GM12891 (cell line): ENCODE results near the gene FA2H.

Experiments
- DNase-seq: peaks from one replicate; pipeline ENCODE4 v3.0.0; 2011; ENCODE audit warnings: low spot score; ENCODE audit not compliant: insufficient read length
- FAIRE-seq: peaks from 2 replicates; lab custom pipeline; 2011; peaks lifted over from hg19 to GRCh38; lab: Jason Lieb, UNC
- PAX5 ChIP-seq: IDR thresholded peaks from 2 replicates; pipeline ENCODE4 v1.6.1; 2011; ENCODE audit warnings: low read length, moderate library complexity, mild to moderate bottlenecking; ENCODE audit not compliant: insufficient read depth, severe bottlenecking
- POLR2A ChIP-seq: IDR thresholded peaks from 2 replicates; pipeline ENCODE4 v1.6.1; 2011; ENCODE audit warnings: low read depth, low read length, control low read depth
- POLR2AphosphoS5 ChIP-seq: IDR thresholded peaks from 2 replicates; pipeline ENCODE4 v1.6.1; 2011; ENCODE audit warnings: low read depth, low read length, control low read depth
- POU2F2 ChIP-seq: IDR thresholded peaks from 2 replicates; pipeline ENCODE4 v1.6.1; 2011; ENCODE audit warnings: low read depth, mild to moderate bottlenecking, control low read depth, low read length, moderate library complexity
- SPI1 ChIP-seq: IDR thresholded peaks from 2 replicates; pipeline ENCODE4 v1.6.1; 2011; ENCODE audit warnings: low read depth, low read length, control low read depth
- TAF1 ChIP-seq: IDR thresholded peaks from 2 replicates; pipeline ENCODE4 v1.6.1; 2011; ENCODE audit warnings: low read depth, low read length, control low read depth

Gene FA2H

DNA sequence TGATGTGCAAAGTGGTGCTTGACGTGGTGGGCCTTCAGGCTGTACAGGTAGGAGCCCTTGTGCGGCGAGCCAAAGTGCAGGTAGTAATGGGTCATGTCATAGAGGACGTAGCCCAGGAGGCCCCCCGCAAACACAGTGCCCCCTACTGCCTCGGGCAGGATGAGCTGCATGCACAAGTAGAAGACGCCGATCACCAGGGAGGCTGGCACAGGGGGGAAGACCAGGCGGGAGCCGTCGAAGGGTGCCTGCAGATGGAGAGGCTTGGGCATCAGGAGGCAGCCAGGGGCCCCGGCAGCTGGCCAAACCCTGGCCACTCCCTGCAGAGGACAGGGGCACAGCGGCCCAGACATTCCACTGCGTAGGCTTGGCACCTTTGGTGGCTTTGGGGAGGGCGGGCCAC is 58.3 kb downstream of the FA2H start:
- DNase-seq (no peak), FAIRE-seq (no peak)
- no peak for TF ChIP-seq SPI1

DNA sequence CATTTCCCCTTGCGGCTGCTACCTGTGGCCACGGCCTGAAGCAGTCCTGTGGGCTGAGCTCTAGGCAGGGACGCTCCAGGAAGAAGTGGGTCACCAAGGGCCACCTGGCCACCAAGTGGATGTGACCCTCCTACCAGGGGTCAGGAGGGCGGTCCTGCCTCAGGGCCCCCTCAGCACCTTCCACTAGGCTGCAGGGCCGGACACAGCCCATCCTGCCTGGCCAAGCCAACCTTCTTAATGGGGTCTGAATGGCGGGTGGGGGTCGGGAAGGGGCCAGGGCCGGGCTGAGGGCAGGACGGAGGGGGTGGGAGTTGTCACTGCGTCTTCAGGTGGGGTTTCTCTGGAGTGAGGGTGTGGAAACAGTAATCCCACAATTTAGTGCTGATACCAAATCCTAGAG is 60.7 kb downstream of the FA2H start:
- DNase-seq: no peak
- no peak for TF ChIP-seq PAX5
- FAIRE-seq: no peak

DNA sequence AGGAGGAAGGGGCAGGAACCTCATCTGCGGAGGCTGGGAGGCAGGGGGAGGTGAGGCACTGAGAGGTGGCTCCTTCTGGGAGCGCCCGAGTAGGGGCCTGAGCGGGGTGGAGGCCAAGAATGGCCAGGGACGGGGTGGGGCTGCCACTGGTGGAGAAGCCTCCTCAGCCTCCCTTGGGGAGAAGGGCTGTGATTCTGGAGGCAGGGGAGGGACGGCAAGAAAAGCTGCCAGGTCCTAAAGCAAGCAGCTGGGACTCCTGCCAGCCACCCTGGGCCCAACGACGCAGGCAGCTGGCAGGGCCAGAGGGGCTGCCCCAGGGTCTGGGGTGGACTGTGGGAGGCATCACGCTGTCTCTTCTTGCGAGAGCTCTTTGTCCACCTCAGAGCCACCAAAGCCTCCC is 61.3 kb downstream of the FA2H start:
- no peak for TF ChIP-seq SPI1
- TF ChIP-seq TAF1: no peak
- TF ChIP-seq POLR2A: no peak
- TF ChIP-seq PAX5: no peak
- TF ChIP-seq POLR2AphosphoS5: no peak
- no peak for TF ChIP-seq POU2F2
- DNase-seq (no peak), FAIRE-seq (no peak)

DNA sequence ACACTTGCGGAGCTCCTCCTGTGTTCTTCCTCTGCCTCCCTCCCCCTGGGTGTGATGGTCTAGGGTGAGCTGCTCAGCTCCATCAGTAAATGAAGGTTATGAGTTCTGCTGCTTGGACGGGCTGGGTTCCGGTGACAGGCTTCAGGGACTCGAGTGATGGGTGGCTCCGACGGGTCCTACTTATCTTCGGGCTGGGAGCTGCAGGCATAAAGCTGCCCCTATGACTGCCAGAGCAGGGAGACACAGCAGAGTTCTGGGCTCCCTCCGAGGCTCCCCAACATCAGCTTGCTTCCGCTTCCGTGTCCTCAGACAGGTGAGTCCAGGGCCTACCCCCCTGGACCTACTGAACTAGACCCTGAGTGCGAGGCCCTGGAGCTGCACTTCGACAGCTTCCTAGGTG is 62.7 kb downstream of the FA2H start:
- FAIRE-seq (no peak), DNase-seq (no peak)
- TF ChIP-seq POLR2AphosphoS5 (no peak), TAF1 (no peak), POU2F2 (no peak), SPI1 (no peak), POLR2A (no peak), PAX5 (no peak)

DNA sequence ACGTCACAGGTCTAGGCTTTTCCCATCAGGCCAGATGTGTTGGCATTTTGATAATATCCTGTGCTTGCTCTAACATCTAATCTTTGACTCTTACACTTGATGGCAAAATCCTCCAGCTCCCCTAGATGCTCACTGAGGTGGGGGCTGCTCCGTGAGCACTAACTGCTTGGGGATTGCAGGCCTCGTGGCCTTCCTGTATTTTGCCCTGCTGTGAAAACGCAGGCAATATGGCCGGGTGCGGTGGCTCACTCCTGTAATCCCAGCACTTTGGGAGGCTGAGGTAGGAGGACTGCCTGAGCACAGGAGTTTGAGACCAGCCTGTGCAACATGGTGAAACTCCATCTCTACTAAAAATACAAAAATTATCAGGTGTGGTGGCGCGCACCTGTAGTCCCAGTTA is 64.2 kb downstream of the FA2H start:
- no peak for TF ChIP-seq POU2F2
- TF ChIP-seq TAF1: no peak
- no peak for TF ChIP-seq POLR2A
- TF ChIP-seq PAX5: no peak
- no peak for TF ChIP-seq POLR2AphosphoS5
- no peak for TF ChIP-seq SPI1
- DNase-seq: no peak
- no peak for FAIRE-seq

DNA sequence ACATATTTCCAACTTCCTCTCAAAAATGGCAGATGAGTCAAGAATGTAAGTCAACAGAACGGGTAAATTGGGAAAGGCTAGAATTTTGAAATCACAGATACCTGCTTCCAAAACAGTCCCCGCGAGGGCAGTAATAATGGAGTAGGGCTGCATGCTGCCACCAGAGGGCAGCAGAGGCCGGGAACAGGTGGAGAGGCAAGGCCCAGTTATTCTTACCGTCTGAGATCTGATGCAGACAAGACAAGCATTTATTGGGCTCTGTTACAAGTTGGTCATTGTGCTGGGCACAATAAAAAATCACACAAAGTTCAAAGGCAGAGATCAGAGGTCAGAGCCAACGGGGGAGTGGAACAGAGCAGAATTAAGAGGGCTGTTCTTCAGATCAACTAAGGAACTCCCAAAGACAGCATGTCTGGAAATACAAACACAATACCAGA is 65.2 kb downstream of the FA2H start:
- FAIRE-seq (peak; percentile 94), DNase-seq (peak; percentile 59)
- TF ChIP-seq POLR2A: no peak
- TF ChIP-seq TAF1: no peak
- no peak for TF ChIP-seq SPI1
- TF ChIP-seq POU2F2: no peak
- TF ChIP-seq POLR2AphosphoS5: no peak
- TF ChIP-seq PAX5: no peak

DNA sequence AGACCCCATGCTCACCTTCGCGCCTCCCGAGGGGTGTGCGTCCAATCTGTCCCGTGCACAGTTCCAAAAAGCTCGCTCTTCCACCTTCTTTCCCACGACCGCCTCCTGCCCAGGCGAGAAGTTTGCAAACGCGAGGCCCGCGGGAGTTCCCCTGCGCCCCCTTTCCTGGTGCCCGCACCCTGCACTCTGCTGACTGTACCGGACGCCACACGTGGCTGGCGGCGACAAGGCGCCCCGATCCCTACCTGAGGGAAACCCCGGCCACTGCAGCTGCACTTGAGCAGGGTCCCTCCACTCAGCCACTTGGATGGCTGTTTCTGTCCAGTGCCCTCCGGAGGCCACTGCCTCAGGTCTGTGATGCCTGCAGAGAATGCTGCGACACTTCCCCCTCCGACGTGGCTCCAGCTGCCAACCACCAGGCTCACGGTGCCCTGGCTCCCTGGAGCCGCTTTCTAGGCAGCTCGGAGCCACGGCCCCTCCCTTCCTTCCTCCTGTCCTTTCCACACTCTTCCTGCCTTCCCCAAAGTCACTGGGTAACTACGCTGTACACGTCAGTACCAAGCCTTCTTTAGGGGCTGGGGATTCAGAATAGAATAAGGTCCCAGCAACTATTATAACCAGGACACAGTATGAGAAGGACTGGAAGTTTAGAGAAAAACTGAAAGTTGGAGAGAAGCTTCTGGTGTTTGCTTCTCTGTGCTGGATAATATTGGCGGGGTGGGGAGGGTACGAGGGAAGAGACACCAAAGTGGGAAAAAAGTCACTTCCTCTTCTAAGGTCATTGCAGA is 74.0 kb downstream of the FA2H start, which contains the start of gene MLKL:
Gene MLKL (minus strand): TSS at position 425 of the 788 bp plus-strand sequence. CDS start 5,105 bp downstream, outside the sequence.
- no peak for DNase-seq
- TF ChIP-seq SPI1 (peak; percentile 91), PAX5 (no peak), POLR2A (peak; percentile 54), TAF1 (no peak), POLR2AphosphoS5 (no peak; the same call in 1 of the 2 replicates), POU2F2 (no peak)
- peak; percentile 41 for FAIRE-seq

DNA sequence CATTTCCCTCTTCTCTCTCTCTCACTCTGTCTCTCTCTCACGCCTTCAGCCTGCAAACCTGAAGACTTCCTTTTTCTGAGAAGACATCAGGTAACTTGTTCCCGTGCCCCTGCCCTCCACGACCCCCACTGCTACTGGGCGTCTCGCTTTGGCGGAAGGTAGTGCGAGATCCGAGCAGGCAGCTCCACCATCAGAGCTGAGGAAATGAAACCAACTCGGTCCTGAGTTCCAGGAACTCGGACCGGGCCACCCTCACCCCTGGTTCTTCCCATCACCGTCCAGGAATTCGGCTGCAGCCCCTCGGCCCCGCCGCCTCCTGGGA is 74.5 kb downstream of the FA2H start:
- no peak for TF ChIP-seq TAF1
- no peak for TF ChIP-seq PAX5
- peak; percentile 72 for TF ChIP-seq SPI1
- TF ChIP-seq POLR2AphosphoS5: no peak
- no peak for TF ChIP-seq POU2F2
- TF ChIP-seq POLR2A: no peak
- DNase-seq: no peak
- no peak for FAIRE-seq

DNA sequence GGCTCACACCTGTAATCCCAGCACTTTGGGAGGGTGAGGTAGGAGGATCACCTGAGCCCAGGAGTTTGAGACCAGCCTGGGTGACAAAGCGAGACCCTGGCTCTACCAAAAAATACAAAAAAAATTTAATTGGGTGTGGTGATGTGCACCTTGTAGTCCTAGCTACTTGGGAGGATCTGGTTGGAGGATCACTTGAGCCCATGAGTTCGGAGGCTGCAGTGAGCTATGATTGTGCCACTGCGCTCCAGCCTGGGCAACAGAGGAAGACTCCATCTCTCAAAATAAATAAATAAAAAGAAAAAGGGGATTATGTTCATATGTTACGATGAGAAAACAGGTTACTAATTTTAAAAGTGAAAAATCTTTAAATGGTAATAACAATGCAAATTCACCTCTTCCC is 75.0 kb downstream of the FA2H start:
- TF ChIP-seq PAX5: no peak
- no peak for TF ChIP-seq POLR2AphosphoS5
- no peak for DNase-seq
- no peak for FAIRE-seq

DNA sequence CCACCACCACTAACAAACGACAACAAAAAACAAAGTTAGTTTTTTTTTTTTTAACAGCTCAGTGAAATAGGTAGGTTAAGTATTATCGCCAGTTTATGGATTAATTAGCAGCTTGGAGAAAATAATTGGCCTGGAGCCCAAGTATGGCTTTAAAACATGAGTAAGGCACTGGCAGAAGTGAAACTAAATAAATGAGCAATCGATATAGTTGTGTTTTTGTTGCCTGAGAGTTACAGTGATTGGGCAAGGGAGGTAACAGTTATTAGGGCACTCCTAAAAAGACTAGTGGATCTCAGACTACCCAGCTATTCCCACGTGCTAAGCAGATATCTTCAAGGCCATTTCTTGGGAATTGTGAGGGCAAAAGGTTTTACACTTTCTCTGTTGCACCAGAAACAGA is 76.4 kb downstream of the FA2H start:
- FAIRE-seq (peak; percentile 61), DNase-seq (no peak)
- TF ChIP-seq SPI1 (peak; percentile 85), PAX5 (no peak), POLR2A (no peak)
